Stimulated activated CD8-positive, alpha-beta memory T cell treated with anti-CD3 and anti-CD28 coated beads, Interleukin-12 subunit alpha, Interleukin-12 subunit beta, amount 100 ng/mL, for 1 hour (primary cell): ENCODE data around the gene TTL.
"Not testable (repeated sequence)": the region's sequence is repeated elsewhere in the genome, so short reads cannot be mapped to it uniquely, and the experiment has no call there.

ENCODE experiments used
- DNase-seq: peaks from one replicate; pipeline ENCODE4 v3.0.0-alpha.2; 2020; ENCODE audit warnings: low read depth

Gene TTL

GRCh38 chr2:112474844-112475486 lies 7.0 kb upstream of the TTL start:
- no peak for DNase-seq

- DNase-seq = no peak
These were observed 5.5 kb upstream of the TTL start for GRCh38 chr2:112476434-112476833.

DNA sequence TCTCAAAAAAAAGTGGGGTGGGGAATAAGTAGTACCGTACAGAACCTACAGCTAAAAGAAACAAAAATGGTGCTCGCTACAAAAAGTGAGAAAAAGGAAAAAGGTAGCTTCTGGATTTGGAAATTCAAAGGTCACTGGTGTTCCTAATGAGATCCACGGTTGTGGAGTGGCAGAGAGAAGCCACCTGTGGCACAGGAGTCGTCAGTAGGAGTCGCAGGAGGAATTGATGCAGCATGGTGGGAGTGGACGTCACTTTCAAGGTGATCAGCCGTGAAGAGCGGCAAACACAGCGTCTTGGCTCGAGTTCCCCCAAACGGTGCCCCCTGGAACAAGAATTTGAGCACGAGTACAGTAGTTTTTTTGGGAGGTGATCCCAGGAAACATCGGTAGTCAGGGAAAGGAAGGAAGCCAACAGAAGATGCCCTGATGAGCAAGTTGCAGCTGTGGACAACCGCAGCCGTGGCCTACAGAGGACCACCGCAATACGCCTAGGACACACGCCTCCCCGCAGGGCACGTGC lies 1.4 kb upstream of the TTL start:
- DNase-seq = no peak

DNA sequence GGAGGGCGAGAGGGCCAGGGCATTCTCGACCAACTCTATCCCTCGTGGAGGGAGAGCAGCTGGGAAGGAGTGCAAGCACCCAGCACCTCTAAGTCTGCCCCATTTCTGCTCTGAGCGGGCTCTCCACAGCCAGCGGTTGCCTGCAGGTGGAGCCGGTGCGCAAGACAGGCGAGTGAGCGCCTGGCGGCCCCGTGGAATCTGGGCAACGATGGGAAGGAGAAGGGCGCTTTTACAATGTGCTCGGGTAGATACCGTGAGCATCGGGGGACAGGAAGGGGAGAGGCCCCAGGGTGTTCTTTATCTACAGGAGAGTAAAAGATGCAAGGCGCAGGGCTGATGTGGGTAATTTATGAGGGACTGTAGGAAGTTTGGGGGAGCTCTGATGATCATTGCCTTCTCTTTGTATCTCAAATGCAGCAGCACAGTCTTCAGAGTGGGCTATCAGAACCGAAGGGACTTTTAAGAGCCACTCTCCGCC lies 867 bp upstream of the TTL start:
- peak; percentile 66 for DNase-seq

DNA sequence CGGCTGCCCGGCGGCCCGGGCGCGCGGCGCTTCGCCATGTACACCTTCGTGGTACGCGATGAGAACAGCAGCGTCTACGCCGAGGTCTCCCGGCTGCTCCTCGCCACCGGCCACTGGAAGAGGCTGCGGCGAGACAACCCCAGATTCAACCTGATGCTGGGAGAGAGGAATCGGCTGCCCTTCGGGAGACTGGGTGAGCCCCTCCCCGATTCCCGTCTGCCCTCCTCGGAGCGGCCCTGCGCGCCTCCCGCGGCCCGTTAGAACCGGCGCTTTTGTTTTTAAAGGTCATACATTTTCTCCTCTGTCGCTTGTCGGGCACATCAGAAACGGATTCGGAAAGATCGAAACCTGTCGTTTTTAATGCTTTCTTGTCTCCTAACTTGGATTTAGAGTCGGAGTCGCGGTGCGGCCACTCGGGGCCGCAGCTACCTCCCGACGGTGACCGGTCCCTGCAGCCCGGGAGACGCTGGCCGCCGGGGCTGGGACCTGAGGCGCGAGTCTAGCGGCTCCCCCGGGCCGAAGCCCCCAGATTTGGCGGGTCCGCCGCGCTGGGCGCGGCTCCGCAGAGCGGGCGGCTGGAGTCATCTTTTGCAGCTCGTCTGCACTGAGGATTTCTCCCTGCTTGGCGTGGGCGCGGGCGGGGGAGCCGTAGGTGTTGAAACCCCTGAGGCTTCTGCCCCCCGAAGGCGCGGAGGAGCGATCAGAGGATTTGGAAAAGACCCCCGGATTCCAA lies 519 bp downstream of the TTL start:
- DNase-seq = no peak

DNA sequence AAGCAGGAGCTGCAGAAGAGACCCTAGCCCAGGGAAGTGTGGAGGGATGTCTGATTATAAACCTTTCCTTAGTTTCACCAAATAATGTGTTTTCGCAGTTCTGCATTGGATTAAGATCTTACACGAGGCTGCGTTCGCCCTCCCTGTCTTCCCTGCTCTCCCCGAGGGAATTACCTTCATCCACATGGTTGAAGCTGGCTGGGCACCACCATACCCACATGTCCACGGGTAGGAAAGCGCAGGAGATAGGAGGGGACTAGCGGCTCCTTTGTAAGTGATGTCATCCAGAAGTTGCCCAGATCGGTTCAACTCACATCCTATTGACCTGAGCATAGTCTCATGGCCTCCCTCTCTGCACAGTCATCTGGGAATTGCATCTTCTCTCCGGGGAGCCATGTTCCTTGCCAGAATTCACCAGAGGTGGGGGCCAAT lies 1.1 kb downstream of the TTL start:
- DNase-seq = no peak

DNA sequence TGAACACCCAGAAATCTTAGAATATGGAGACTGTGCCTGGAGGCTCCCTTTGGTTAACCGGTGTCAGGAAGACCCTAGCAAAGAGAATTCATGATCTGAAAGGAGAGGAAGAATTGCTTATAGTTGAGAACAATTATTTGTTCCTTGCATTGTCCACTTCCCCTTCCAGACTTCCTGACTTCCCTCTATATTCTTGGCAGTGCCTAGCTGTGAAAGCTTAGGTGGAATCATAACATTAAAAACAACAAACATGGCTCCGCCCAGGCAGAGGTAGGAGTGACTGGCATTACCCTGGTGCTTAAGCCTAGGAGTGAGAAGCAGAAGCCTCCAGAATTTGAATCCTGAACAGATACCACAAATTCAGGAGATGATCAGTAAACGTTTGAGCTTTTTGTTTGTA lies 1.9 kb downstream of the TTL start:
- DNase-seq = no peak

GRCh38 chr2:112485849-112486248 lies 3.9 kb downstream of the TTL start:
- no peak for DNase-seq

- no peak for DNase-seq
These were observed 4.9 kb downstream of the TTL start for GRCh38 chr2:112486895-112487294.

DNA sequence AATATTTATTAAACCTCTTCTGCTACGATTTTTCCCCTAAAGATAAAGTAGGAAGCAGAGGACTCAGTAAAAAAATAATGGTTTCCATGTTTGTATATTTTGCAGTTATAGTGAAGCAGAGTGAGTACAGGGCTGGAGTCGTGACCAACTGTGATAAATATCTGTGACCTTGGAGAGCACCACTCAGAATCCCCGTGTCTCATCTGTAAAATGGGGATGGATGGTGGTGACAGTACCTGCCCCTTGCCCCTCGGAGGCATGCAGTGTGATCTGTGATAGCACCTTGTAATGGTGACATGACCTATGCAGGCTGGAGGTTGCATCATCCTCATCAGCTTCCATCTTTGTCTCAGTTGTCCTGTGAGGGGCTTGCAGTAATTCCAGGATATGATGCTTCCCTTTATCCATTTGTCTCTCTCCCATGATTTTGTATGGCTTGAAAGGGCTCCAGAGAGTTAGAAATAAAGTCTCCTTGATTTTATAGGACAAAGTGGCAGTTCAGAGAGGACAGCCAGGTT lies 5.5 kb downstream of the TTL start:
- no peak for DNase-seq

GRCh38 chr2:112488201-112488600 lies 6.2 kb downstream of the TTL start:
- no peak for DNase-seq

GRCh38 chr2:112491946-112492345 lies 10.0 kb downstream of the TTL start:
- no peak for DNase-seq

DNA sequence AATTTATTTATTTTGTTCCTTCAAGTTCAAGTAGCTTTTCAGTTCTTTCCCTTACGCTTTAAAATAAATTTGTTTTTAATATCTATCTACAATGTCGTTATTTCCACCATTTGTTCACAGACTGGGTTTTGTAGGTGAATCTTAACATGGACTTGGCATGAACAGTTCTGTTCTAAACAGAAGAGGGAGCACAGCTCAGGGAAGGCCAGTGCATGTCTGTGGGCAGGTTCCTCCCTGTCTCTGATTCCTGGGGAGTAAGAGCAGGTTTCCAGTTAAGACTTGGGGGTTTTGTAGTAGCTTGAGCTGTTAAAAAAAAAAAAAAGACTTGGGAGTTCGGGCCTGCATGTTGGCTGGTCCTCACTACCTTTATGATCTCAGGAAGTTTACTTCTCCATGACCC lies 11.1 kb downstream of the TTL start:
- DNase-seq = no peak

- DNase-seq = no peak
These were observed 12.1 kb downstream of the TTL start for GRCh38 chr2:112493858-112494648.

DNA sequence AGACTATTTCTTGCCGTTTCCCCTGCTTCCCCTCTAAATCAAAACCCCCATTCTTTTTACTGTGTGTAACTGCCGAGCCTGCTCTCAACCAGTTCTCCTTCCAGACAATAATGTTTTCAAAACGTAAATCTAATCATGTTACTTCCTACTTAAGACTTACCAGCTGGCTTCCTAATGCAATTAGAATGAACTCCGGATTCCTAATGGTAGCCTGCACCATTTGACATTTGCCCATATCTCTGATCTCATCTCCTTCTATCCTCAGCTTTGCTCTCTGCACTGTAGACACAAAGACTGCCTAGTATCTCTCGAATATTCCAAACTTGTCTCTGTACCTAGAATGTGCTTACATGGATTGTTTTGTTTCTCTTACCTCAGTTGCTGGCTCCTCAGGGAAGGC lies 12.9 kb downstream of the TTL start:
- DNase-seq = no peak

DNA sequence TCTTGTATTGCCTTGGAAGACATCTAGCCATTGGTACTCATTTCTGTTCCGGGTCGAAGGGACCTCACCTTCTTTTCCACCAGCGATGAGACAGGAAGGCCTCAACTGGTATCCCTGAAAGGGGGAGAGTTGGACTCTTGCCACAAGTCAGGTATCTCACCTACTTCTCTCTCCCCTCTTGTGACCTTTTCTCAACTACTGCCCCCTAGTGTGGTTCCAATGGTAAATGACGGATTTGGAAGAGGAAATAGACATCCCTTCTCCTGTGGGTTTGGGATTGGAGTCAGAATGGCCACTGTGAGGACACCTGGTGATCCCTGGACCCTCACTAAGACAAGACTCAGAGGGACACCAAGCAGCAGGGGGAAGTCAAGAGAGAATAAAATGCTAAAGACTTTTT lies 13.9 kb downstream of the TTL start:
- not testable (repeated sequence) for DNase-seq

- DNase-seq = peak; percentile 33
These were observed 19.0 kb downstream of the TTL start for GRCh38 chr2:112500850-112501484.

GRCh38 chr2:112509239-112509998 lies 27.5 kb downstream of the TTL start:
- DNase-seq = not testable (repeated sequence)

DNA sequence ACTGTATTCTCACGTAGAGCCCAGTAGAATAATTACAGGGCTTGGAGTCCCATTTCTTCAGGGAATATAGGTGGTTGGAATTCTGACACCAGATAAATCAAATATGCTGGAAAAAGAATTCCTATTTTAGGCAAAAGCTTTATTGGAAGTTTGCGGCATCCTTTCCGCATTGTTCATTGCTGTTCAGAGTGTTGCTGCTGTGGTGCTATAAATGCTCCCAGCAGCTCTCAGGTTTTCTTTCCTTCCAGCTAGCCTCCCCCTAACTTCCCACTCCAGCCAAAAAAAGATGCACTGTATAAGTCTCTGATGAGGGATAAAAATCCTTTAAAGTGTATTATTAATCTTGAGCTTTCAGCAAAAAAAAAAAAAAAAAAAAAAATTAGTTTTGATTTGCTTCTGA lies 34.8 kb downstream of the TTL start:
- no peak for DNase-seq

DNA sequence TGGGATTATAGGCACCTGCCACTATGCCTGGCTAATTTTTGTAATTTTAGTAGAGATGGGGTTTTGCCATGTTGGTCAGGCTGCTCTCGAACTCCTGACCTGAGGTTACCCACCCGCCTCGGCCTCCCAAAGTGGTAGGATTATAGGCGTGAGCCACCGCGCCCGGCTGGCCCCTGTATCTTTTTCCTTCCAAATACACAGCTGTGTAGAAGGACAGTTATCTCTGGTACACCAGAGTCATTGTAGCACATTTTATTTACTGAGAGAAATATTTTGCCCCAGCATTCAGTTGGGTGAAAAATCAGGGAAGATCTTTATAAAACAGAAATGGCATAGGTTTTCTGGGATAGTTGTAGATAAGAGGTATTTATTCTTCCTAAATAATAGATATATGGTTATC lies 36.9 kb downstream of the TTL start:
- DNase-seq = no peak

DNA sequence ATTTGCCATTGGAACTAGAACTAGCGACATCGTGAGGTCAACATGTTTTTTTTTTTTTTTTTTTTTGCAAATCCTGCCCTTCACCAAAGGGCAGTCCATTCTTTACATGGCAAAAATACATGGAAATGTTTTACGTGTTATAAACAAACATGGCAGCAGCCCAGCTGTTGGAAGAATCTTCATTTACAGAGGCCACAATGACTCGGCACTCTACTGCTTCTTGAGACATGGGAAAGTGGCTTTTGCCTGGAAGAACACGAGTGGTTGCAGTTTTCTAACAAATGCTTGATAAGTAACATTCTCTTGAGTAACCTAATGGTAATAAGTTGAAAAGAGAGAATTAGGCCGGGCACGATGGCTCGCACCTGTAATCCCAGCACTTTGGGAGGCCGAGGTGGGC lies 37.5 kb downstream of the TTL start:
- DNase-seq = no peak
